ENCODE data around the gene HAPLN3. TPM values are rescaled to one million over a fixed set of nuclear protein-coding genes. Genes with fewer than 3 reads are reported as not detected.

The HAPLN3 gene
- total and polyA plus RNA-seq, 10 of the 15 experiments (the other 5 are each of a cell fraction or from before 2014, with no cell fraction given), result 0.20 to 5.0 (median 1.4) TPM; not detected in 1

- no peaks in the 10 kb centered on the region for H3K36me3 ChIP-seq (ENCODE audit: control insufficient read depth in 2 of 2, insufficient read depth in 2 of 2, low read length in 1 of 2)
- WGBS (ENCODE audit: insufficient coverage, insufficient replicate concordance, low lambda C conversion rate, missing lambda C conversion rate), result 54% methylated on average over 11 of the region's 11 CpGs
- H3K27ac ChIP-seq (ENCODE audit: control insufficient read depth, insufficient read depth), result no peak overlapping the region
- H3K9ac ChIP-seq (ENCODE audit: control insufficient read depth, insufficient read depth, low read length), result no peak overlapping the region
- no peaks in the 10 kb centered on the region for H3K9me3 ChIP-seq (replicated peaks; ENCODE audit: control insufficient read depth, insufficient read depth, low read length)
- ChIA-PET SMC1A (ENCODE audit: uncharacterized antibody, unreplicated experiment) (no interaction called here), CTCF (interaction anchor here (1.1 kb wide), 1 partner anchor 144 kb away, joined by 3 read pairs; no protein-coding TSS in a partner anchor), RAD21 (ENCODE audit: unreplicated experiment) (no interaction called here), POLR2A (no interaction called here)
- DNase-seq (ENCODE audit: low read depth, low spot score) (no peak), ATAC-seq (no peak), FAIRE-seq (no peak)
- no peak overlapping the region for H3K4me3 ChIP-seq
- no peak for TF ChIP-seq POLR2AphosphoS2 (IDR thresholded peaks at IDR 0.05; ENCODE audit: low read depth, low read length)
- TF ChIP-seq BHLHE40 (IDR thresholded peaks at IDR 0.05; ENCODE audit: borderline replicate concordance in 1 of 2, low read depth in 2 of 2, low read length in 1 of 2), result no peak
- H3K27me3 ChIP-seq (replicated peaks in 1 of 2; ENCODE audit: control insufficient read depth in 2 of 2, insufficient read depth in 2 of 2, low read length in 1 of 2), result no peaks in the 10 kb centered on the region
- no peaks in the 10 kb centered on the region for H3K4me1 ChIP-seq (ENCODE audit: control insufficient read depth, insufficient read depth, low read length)
- no peaks in the 10 kb centered on the region for H3K79me2 ChIP-seq (ENCODE audit: control insufficient read depth, insufficient read depth, low read length)
- no peak overlapping the region for H3K4me2 ChIP-seq (ENCODE audit: control insufficient read depth, insufficient read depth)
- intact Hi-C loops (cut with micrococcal nuclease; ENCODE audit: unreplicated experiment), result no loop called here
- in situ Hi-C loops (cut with MboI), result no loop called here
- BruUV-seq (replicated peaks), result no TSS peak
- no peak overlapping the region for H2AFZ ChIP-seq (ENCODE audit: control insufficient read depth, low read depth, low read length)
- no peaks in the 10 kb centered on the region for H4K20me1 ChIP-seq (ENCODE audit: control insufficient read depth, insufficient read depth)
These were observed 17.9 kb downstream of the HAPLN3 start for GRCh38 chr15:88877415-88877814.

- Histone ChIP-seq H3K4me2 (ENCODE audit: control insufficient read depth, insufficient read depth) (no peak overlapping the region), H4K20me1 (ENCODE audit: control insufficient read depth, insufficient read depth) (no peaks in the 10 kb centered on the region), H3K79me2 (ENCODE audit: control insufficient read depth, insufficient read depth, low read length) (no peaks in the 10 kb centered on the region), H3K36me3 (ENCODE audit: control insufficient read depth in 2 of 2, insufficient read depth in 2 of 2, low read length in 1 of 2) (no peaks in the 10 kb centered on the region), H3K4me3 (no peak overlapping the region), H3K9ac (ENCODE audit: control insufficient read depth, insufficient read depth, low read length) (no peak overlapping the region), H3K27me3 (replicated peaks in 1 of 2; ENCODE audit: control insufficient read depth in 2 of 2, insufficient read depth in 2 of 2, low read length in 1 of 2) (no peaks in the 10 kb centered on the region), H3K27ac (ENCODE audit: control insufficient read depth, insufficient read depth) (no peak overlapping the region), H3K4me1 (ENCODE audit: control insufficient read depth, insufficient read depth, low read length) (no peaks in the 10 kb centered on the region), H3K9me3 (replicated peaks; ENCODE audit: control insufficient read depth, insufficient read depth, low read length) (no peaks in the 10 kb centered on the region), H2AFZ (ENCODE audit: control insufficient read depth, low read depth, low read length) (no peak overlapping the region)
- ATAC-seq, result no peak
- RAD21 ChIA-PET (ENCODE audit: unreplicated experiment), result no interaction called here
- SMC1A ChIA-PET (ENCODE audit: uncharacterized antibody, unreplicated experiment), result no interaction called here
- WGBS (ENCODE audit: insufficient coverage, insufficient replicate concordance, low lambda C conversion rate, missing lambda C conversion rate), result 42% methylated on average over 10 of the region's 10 CpGs
- BruUV-seq (replicated peaks), result no TSS peak
- CTCF ChIA-PET, result no interaction called here
- POLR2A ChIA-PET, result no interaction called here
- in situ Hi-C loops (cut with MboI) (no loop called here), intact Hi-C loops (cut with micrococcal nuclease; ENCODE audit: unreplicated experiment) (no loop called here)
- DNase-seq (ENCODE audit: low read depth, low spot score), result no peak
- TF ChIP-seq IKZF1 (conservative IDR thresholded peaks at IDR 0.05) (no peak), E2F4 (IDR thresholded peaks at IDR 0.05; ENCODE audit: low read depth, low read length) (no peak), HDAC6 (IDR thresholded peaks at IDR 0.05; ENCODE audit: unreplicated experiment) (no peak), STAT1 (conservative IDR thresholded peaks at IDR 0.05) (no peak), CEBPZ (IDR thresholded peaks at IDR 0.05; ENCODE audit: low read depth, low read length) (no peak), PRDM15 (CRISPR knock-in tag; IDR thresholded peaks at IDR 0.05) (no peak), BMI1 (IDR thresholded peaks at IDR 0.05; ENCODE audit: borderline replicate concordance) (no peak), ZNF384 (IDR thresholded peaks at IDR 0.05; ENCODE audit: borderline replicate concordance, low read depth, low read length) (no peak)
- no peak for FAIRE-seq
These were observed 18.8 kb downstream of the HAPLN3 start for GRCh38 chr15:88876573-88876972.
